ENCODE results near the gene NUDT14.

DNA sequence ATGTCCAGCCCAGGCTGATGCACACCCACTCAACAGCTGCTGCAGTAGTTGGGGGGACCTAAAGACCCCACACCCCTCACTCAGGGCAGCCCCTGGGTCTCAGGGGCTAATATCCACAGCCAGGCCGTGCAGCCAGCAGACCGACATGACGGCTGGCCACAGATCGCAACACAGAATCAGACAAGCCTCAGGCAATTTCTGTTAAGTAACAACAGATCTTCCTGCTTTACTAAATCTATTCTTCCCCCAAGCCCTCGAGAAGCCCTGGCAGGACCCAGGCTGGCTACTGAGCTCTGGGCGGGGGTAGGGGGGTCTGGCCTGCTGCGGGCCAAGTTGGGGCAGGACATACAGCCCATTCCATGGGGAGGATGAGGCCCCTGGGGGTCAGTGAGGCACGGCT is 28.0 kb upstream of the NUDT14 start:
- TF ChIP-seq, protein P1, sequence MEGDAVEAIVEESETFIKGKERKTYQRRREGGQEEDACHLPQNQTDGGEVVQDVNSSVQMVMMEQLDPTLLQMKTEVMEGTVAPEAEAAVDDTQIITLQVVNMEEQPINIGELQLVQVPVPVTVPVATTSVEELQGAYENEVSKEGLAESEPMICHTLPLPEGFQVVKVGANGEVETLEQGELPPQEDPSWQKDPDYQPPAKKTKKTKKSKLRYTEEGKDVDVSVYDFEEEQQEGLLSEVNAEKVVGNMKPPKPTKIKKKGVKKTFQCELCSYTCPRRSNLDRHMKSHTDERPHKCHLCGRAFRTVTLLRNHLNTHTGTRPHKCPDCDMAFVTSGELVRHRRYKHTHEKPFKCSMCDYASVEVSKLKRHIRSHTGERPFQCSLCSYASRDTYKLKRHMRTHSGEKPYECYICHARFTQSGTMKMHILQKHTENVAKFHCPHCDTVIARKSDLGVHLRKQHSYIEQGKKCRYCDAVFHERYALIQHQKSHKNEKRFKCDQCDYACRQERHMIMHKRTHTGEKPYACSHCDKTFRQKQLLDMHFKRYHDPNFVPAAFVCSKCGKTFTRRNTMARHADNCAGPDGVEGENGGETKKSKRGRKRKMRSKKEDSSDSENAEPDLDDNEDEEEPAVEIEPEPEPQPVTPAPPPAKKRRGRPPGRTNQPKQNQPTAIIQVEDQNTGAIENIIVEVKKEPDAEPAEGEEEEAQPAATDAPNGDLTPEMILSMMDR (IDR thresholded peaks at IDR 0.05) = no peak
- TF ChIP-seq POLR2A (IDR thresholded peaks at IDR 0.05) = no peak

Data from esophagus squamous epithelium (tissue), 4 donors.